ENCODE measurements around the gene SVBP. TPM values are rescaled to one million over a fixed set of nuclear protein-coding genes. Genes with fewer than 3 reads are reported as not detected.

Gene SVBP
- total RNA-seq, 1 experiment from 2014 or later, result 41.3 TPM

DNA sequence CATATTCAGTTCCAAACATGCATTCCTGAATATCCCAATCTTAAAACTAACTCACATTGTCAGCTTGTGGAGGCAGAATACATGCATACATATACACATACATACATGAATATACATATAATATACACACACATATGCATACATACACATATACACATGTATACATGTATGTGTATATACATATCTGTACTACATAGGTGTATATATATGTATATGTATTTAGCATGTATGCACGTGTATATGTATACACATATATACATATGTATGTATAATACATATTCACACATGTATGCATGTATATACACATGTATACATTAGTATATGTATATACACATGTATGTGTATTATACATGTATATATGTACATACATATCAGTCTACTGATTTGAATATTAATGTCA, 28.0 kb upstream of the SVBP start:
- no peak overlapping the region for H3K4me2 ChIP-seq (ENCODE audit: insufficient read depth, insufficient read length, low read length)
- no CpG with 5 or more reads among the region's 1 CpG for WGBS (ENCODE audit: extremely low coverage, insufficient read length, low lambda C conversion rate)

More for the DNA sequence above, 28.0 kb upstream of the SVBP start:
- no peak overlapping the region for H2BK5ac ChIP-seq (ENCODE audit: insufficient read length, low read length)
- no peak overlapping the region for H3K14ac ChIP-seq (ENCODE audit: insufficient read depth, low read length)
- no peak overlapping the region for H3K23ac ChIP-seq (ENCODE audit: insufficient read length, low read depth, low read length)
- no peak overlapping the region for H4K8ac ChIP-seq (replicated peaks; ENCODE audit: insufficient read length, low read depth, low read length)
- H3K27me3 ChIP-seq (ENCODE audit: insufficient read depth, low read length), result no peaks in the 10 kb centered on the region
- H3K4ac ChIP-seq (ENCODE audit: low read depth, low read length), result no peak overlapping the region
- peaks cover 6% of the 10 kb centered on the region for H3K23me2 ChIP-seq (ENCODE audit: insufficient read length, low read depth, low read length, poor library complexity, severe bottlenecking)
- peaks cover 20 to 25% of the 10 kb centered on the region in 2 experiments for H3K4me1 Mint-ChIP-seq
- no peak overlapping the region for H2AK5ac ChIP-seq (ENCODE audit: insufficient read length, low read length)
- no peak overlapping the region for H3K27ac ChIP-seq (ENCODE audit: insufficient read length, low read depth, low read length)
- no peak for DNase-seq
- no peak overlapping the region for H3K9ac ChIP-seq (ENCODE audit: extremely low read depth, insufficient read length, low read length)
- H4K5ac ChIP-seq (ENCODE audit: insufficient read length, low read depth, low read length), result no peak overlapping the region
- H2BK12ac ChIP-seq (ENCODE audit: insufficient read length, low read depth, low read length), result no peak overlapping the region
- no peak overlapping the region for H2AFZ ChIP-seq (ENCODE audit: low read length)
- H3K4me1 ChIP-seq (ENCODE audit: insufficient read depth, low read length), result peaks cover 2% of the 10 kb centered on the region; the same call in 1 of the 2 replicates
- H4K20me1 ChIP-seq (ENCODE audit: control insufficient read depth, insufficient read depth, insufficient read length), result no peaks in the 10 kb centered on the region
- TF ChIP-seq, protein P1, sequence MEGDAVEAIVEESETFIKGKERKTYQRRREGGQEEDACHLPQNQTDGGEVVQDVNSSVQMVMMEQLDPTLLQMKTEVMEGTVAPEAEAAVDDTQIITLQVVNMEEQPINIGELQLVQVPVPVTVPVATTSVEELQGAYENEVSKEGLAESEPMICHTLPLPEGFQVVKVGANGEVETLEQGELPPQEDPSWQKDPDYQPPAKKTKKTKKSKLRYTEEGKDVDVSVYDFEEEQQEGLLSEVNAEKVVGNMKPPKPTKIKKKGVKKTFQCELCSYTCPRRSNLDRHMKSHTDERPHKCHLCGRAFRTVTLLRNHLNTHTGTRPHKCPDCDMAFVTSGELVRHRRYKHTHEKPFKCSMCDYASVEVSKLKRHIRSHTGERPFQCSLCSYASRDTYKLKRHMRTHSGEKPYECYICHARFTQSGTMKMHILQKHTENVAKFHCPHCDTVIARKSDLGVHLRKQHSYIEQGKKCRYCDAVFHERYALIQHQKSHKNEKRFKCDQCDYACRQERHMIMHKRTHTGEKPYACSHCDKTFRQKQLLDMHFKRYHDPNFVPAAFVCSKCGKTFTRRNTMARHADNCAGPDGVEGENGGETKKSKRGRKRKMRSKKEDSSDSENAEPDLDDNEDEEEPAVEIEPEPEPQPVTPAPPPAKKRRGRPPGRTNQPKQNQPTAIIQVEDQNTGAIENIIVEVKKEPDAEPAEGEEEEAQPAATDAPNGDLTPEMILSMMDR (conservative IDR thresholded peaks at IDR 0.05), result no peak
- peaks cover 4% of the 10 kb centered on the region for H3K79me1 ChIP-seq (ENCODE audit: insufficient read depth, low read depth, low read length, poor library complexity, severe bottlenecking)
- H3K27me3 Mint-ChIP-seq (ENCODE audit: low read depth), result no peaks in the 10 kb centered on the region
- no peak overlapping the region for H3K18ac ChIP-seq (ENCODE audit: insufficient read length, low read depth, low read length)
- H3T11ph ChIP-seq (ENCODE audit: low read length), result no peak overlapping the region
- no peaks in the 10 kb centered on the region for H3K9me3 ChIP-seq (ENCODE audit: control insufficient read depth, low read depth, low read length)
- no peak overlapping the region for H4K91ac ChIP-seq (ENCODE audit: insufficient read length, low read depth, low read length)
- no peak overlapping the region for H3K4me3 Mint-ChIP-seq
- peaks cover 20 to 40% (median 21%) of the 10 kb centered on the region in 3 experiments for H3K36me3 Mint-ChIP-seq (ENCODE audit: insufficient read depth in 1 of 3, low read depth in 3 of 3)
- no peaks in the 10 kb centered on the region; a peak in 2 of 5 replicates for H3K9me3 Mint-ChIP-seq
- no peak overlapping the region for H2BK120ac ChIP-seq (ENCODE audit: low read depth, low read length, poor library complexity, severe bottlenecking)
- H3K79me2 ChIP-seq (ENCODE audit: insufficient read depth, low read length), result no peaks in the 10 kb centered on the region; the same call in 1 of the 2 replicates
- H3K56ac ChIP-seq (ENCODE audit: insufficient read length, low read depth, low read length), result no peak overlapping the region
- no peak overlapping the region for H2BK15ac ChIP-seq (ENCODE audit: low read depth, low read length)
- H3K27ac Mint-ChIP-seq, result no peak overlapping the region
- H2BK20ac ChIP-seq (ENCODE audit: low read depth, low read length, poor library complexity, severe bottlenecking), result no peak overlapping the region
